GM13977 (cell line): ENCODE data around the gene GPR55.

Experiments used
- DNase-seq: peaks from one replicate; pipeline ENCODE4 v3.0.0; 2012; ENCODE audit warnings: low spot score
- in situ Hi-C: fragments of 300-500 bp; cut with MboI; formaldehyde crosslinking; loops from one replicate; pipeline ENCODE4 v1.12.0; 2022; ENCODE audit warnings: low sequenced_read_pairs, low pct_unique_long_range_greater_than_20kb, mixed read lengths, inconsistent platforms; ENCODE audit not compliant: unreplicated experiment
- TF ChIP-seq, protein P1 (sequence below): IDR thresholded peaks from 2 replicates; pipeline ENCODE4 v1.5.1; 2012; ENCODE audit warnings: mild to moderate bottlenecking, control low read depth; ENCODE audit not compliant: insufficient read depth; ENCODE audit errors: extremely low read depth, missing control alignments

The GPR55 gene

DNA sequence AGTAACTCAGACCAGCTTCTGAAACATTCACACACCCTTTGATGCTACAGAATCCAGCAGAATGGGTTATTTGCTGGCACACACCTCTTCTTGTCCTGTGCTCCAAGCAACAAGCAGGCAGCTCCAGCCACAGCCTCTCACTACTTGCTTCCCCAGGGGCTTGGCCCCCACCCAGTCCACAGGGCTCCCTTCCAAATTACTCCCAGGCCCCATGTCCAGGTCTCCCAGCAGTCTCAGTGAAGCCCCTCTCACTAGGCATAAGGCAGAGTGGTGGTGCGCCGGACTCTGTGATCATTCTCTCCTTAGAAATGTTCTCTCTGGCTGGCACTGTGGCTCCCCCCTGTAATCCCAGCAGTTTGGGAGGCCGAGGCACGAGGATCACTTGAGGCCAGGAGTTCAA lies 34.4 kb downstream of the GPR55 start:
- TF ChIP-seq, protein P1, sequence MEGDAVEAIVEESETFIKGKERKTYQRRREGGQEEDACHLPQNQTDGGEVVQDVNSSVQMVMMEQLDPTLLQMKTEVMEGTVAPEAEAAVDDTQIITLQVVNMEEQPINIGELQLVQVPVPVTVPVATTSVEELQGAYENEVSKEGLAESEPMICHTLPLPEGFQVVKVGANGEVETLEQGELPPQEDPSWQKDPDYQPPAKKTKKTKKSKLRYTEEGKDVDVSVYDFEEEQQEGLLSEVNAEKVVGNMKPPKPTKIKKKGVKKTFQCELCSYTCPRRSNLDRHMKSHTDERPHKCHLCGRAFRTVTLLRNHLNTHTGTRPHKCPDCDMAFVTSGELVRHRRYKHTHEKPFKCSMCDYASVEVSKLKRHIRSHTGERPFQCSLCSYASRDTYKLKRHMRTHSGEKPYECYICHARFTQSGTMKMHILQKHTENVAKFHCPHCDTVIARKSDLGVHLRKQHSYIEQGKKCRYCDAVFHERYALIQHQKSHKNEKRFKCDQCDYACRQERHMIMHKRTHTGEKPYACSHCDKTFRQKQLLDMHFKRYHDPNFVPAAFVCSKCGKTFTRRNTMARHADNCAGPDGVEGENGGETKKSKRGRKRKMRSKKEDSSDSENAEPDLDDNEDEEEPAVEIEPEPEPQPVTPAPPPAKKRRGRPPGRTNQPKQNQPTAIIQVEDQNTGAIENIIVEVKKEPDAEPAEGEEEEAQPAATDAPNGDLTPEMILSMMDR: no peak
- DNase-seq: no peak
- in situ Hi-C loops: no loop called here

DNA sequence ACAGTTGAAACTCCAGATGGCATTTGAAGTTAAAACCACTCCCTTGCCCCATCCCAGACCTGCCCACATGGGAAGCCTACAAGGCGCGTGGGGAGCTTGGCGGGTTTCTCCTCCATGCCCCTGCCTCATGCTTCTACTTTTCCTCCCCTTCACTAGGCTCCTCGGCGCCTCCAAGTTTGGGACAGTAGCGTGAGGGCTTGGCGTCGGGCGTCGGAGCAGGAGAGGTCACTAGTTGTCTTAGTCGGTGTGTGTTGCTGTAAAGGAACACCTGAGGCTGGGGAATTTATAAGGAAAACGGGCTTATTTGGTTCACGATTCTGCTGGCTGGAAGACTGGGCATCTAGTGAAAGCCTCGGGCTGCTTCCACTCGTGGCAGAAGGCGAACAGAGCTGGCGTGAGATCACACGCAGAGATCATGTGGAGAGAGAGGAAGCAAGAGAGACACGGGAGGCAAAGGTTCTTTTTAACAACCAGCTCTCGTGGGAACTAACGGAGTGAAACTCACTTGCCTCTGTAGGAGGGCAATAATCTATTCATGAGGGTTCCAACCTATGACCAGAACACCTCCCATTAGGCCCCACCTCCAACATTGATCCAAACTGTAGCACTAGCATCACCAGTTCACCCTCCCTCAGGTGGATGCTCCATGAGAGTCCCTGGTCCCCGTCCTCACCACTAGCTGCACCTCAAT lies 35.0 kb downstream of the GPR55 start:
- in situ Hi-C loops: no loop called here
- no peak for DNase-seq
- TF ChIP-seq, protein P1: no peak

DNA sequence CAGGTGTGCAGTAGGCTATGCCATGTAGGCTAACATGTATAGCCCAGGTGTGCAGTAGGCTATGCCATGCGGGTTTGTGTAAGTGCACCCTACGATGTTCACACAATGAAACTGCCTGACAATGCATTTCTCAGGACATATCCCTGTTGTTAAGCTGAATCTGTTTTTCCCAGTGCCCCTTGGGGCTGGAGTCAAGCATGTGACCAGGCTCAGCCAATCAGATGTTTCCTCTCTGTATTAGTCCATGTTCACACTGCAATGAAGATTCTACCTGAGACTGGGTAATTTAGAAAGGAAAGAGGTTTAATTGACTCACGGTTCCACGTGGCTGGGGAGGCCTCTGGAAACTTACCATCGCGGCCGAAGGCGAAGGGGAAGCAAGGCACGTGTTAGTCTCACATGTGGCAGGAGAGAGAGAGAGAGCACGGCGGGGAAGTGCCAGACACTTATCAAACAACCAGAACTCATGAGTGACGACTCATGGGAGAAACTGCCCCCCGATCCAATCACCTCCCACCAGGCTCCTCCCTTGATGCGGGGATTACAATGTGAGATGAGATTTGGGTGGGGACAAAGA lies 36.1 kb downstream of the GPR55 start:
- TF ChIP-seq, protein P1: no peak

GRCh38 chr2:230887342-230887741 lies 37.7 kb downstream of the GPR55 start:
- no peak for DNase-seq
- in situ Hi-C loops: no loop called here
- TF ChIP-seq, protein P1: no peak

More for the DNA sequence above, 36.1 kb downstream of the GPR55 start:
- in situ Hi-C loops: no loop called here
- DNase-seq: no peak

- TF ChIP-seq, protein P1: no peak
- DNase-seq: no peak
- in situ Hi-C loops: no loop called here
Measured at GRCh38 chr2:230886671-230887071, 38.4 kb downstream of the GPR55 start.

DNA sequence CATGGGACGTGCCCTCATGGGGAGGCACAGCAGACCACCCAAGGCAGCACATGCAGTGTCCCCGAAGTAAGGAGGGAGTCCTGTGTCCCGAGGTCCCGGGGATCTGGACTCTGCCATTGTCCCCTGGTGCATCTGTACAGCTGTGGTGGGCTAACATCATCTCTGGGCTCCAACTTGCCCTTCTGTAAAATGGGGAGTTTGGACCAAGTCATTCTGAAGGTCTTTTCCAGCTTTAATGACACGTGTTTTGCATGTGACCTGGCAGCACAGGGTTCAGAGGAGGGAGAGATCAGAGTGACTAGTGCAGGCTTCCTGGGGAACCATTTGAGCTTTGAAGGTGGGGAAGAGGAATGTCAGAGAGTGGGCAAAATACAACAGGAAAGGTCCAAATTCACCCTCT lies 38.8 kb downstream of the GPR55 start:
- in situ Hi-C loops: no loop called here
- DNase-seq: no peak
- TF ChIP-seq, protein P1: no peak
